Spleen (tissue), 11 donors: ENCODE measurements around the gene CACNA1D. TPM values are rescaled to one million over a fixed set of nuclear protein-coding genes. Genes with fewer than 3 reads are reported as not detected.

Experiments used
- DNase-seq: peaks from one replicate; pipeline ENCODE4 v3.0.0-alpha.2; 2020
- H3K27ac ChIP-seq, 8 donors: fragments of 200-600 bp; sonication (generic) in 7 of 8; 1 replicate in 4 of 8; 2 replicates in 4 of 8; pipeline versions ENCODE4 v1.5.0 to v1.8.0; 2016 to 2021; ENCODE audit warnings: inconsistent platforms in 4 of 8, mild to moderate bottlenecking in 4 of 8, moderate library complexity in 1 of 8
- H3K27me3 ChIP-seq, 7 donors: fragments of 200-600 bp; sonication (generic) in 6 of 7; replicated peaks in 1 of 7; 1 replicate in 4 of 7; 2 replicates in 3 of 7; pipeline versions ENCODE4 v1.5.0 to v1.8.0; 2016 to 2021; ENCODE audit warnings: inconsistent platforms in 3 of 7, mild to moderate bottlenecking in 1 of 7
- H3K36me3 ChIP-seq, 6 donors: fragments of 200-600 bp; sonication (generic) in 5 of 6; 1 replicate in 4 of 6; 2 replicates in 2 of 6; pipeline versions ENCODE4 v1.5.0 to v1.8.0; 2016 to 2021; ENCODE audit warnings: inconsistent platforms in 2 of 6
- H3K4me1 ChIP-seq, 6 donors: fragments of 200-600 bp; sonication (generic) in 5 of 6; 1 replicate in 3 of 6; 2 replicates in 3 of 6; pipeline versions ENCODE4 v1.5.0 to v1.8.0; 2016 to 2021; ENCODE audit warnings: inconsistent platforms in 3 of 6
- H3K4me3 ChIP-seq, 8 donors: fragments of 200-600 bp; sonication (generic) in 7 of 8; 1 replicate in 4 of 8; 2 replicates in 4 of 8; pipeline versions ENCODE4 v1.5.0 to v1.8.0; 2016 to 2021; ENCODE audit warnings: inconsistent platforms in 4 of 8, mild to moderate bottlenecking in 4 of 8, moderate library complexity in 2 of 8
- H3K9me3 ChIP-seq, 8 donors: fragments of 200-600 bp; sonication (generic) in 7 of 8; 1 replicate in 4 of 8; 2 replicates in 4 of 8; pipeline versions ENCODE4 v1.5.0 to v1.8.0; 2016 to 2021; ENCODE audit warnings: inconsistent platforms in 4 of 8
- CTCF ChIP-seq, 11 experiments: fragments of 200-600 bp in 7 of 11; fragments of 450-650 bp in 4 of 11; sonication (generic) in 4 of 11; IDR thresholded peaks in 8 of 11; conservative IDR thresholded peaks in 3 of 11; 1 replicate in 7 of 11; 2 replicates in 4 of 11; pipeline versions ENCODE4 v1.4.0 to v1.8.0; 2016 to 2021; ENCODE audit warnings: antibody characterized with exemption in 11 of 11, inconsistent platforms in 4 of 11, mild to moderate bottlenecking in 1 of 11
- POLR2A ChIP-seq, 3 donors: fragments of 450-650 bp; IDR thresholded peaks; one replicate each; pipeline ENCODE4 v1.5.1; 2017; ENCODE audit warnings: antibody characterized with exemption in 3 of 3, mild to moderate bottlenecking in 1 of 3
- POLR2AphosphoS5 ChIP-seq, 3 donors: sonication (generic); formaldehyde crosslinking; IDR thresholded peaks; one replicate each; pipeline ENCODE4 v1.5.1; 2017; ENCODE audit warnings: antibody characterized with exemption in 3 of 3
- WGBS, 5 donors: extraction: QIAGEN DNeasy Blood & Tissue Kit in 3 of 5; methylation state at CpG; one replicate each; pipeline versions ENCODE4 v1.1.5 to v1.1.7; 2013 to 2018; 5-methylcytosine and 5-hydroxymethylcytosine counted together
- intact Hi-C: fragments of 100-400 bp; cut with DNase I; formaldehyde crosslinking; loops from one replicate; pipeline ENCODE4 v1.15.0; 2023; ENCODE audit warnings: low total_unique reads
- polyA plus RNA-seq, 3 donors: library from polyadenylated mRNA; stranded (reverse); fragments of 200-250 nt; gene quantifications; one replicate each; pipeline ENCODE4 v1.2.1, GENCODE V29; 2013
- total RNA-seq, 7 donors: library from RNA; depleted of rRNA in 3 of 7; stranded (reverse); fragments of >200 nt in 3 of 7; fragmentation: NEBNext Ultra II Directional in 4 of 7; extraction: Animal tissue kit (Norgen Biotek cat#: 25700) in 4 of 7; gene quantifications; one replicate each; pipeline versions ENCODE4 v1.1.0 to v1.2.1, GENCODE V29; 2016 to 2021
- donor health status: healthy with polysubstance abuse.
- donor health status: DM: no; HTN: no; CAD: no; lungs with moderate emphysema.
- donor health status: DM: no; HTN: no; CAD: no.
- donor health status: Bipolar disorder and iron deficiency.
- donor health status: healthy.
- donor health status: DM: no; HTN: no; CAD: no.
- donor health status: DM: yes; HTN: yes; CAD: no.

Gene CACNA1D
- total and polyA plus RNA-seq, 10 donors, result 0.55 to 89.3 (median 19.1) TPM

GRCh38 chr3:53718462-53718861 lies 224.1 kb downstream of the CACNA1D start:
- H3K4me3 ChIP-seq, result no peak overlapping the region
- DNase-seq, result no peak
- no peaks in the 10 kb centered on the region for H3K9me3 ChIP-seq
- peaks cover 0 to 3% (median 0%) of the 10 kb centered on the region in 7 donors for H3K27me3 ChIP-seq
- peaks cover 0 to 5% (median 0%) of the 10 kb centered on the region in 6 donors for H3K36me3 ChIP-seq
- intact Hi-C loops, result no loop called here
- H3K4me1 ChIP-seq, result peaks cover 0 to 21% (median 0%) of the 10 kb centered on the region in 6 donors
- WGBS, 5 donors, result 73 to 91% (median 87%) methylated on average over 16 to 17 of the region's 17 CpGs
- TF ChIP-seq CTCF (IDR thresholded peaks at IDR 0.05 in 8 of 11, conservative IDR thresholded peaks at IDR 0.05 in 3 of 11) (no peak), POLR2AphosphoS5 (IDR thresholded peaks at IDR 0.05) (no peak), POLR2A (IDR thresholded peaks at IDR 0.05) (no peak)
- H3K27ac ChIP-seq, result no peak overlapping the region

GRCh38 chr3:53719796-53720195 lies 225.4 kb downstream of the CACNA1D start:
- H3K9me3 ChIP-seq, result no peaks in the 10 kb centered on the region
- intact Hi-C loops, result no loop called here
- H3K36me3 ChIP-seq, result peaks cover 0 to 9% (median 0%) of the 10 kb centered on the region in 6 donors
- no peak overlapping the region for H3K4me3 ChIP-seq
- peaks cover 0 to 13% (median 0%) of the 10 kb centered on the region in 6 donors for H3K4me1 ChIP-seq
- peaks cover 0 to 7% (median 0%) of the 10 kb centered on the region in 7 donors for H3K27me3 ChIP-seq
- DNase-seq, result no peak
- H3K27ac ChIP-seq, result no peak overlapping the region
- 83 to 91% (median 86%) methylated on average over 6 of the region's 6 CpGs for WGBS, 5 donors
- TF ChIP-seq POLR2AphosphoS5 (IDR thresholded peaks at IDR 0.05) (no peak), POLR2A (IDR thresholded peaks at IDR 0.05) (no peak), CTCF (IDR thresholded peaks at IDR 0.05 in 8 of 11, conservative IDR thresholded peaks at IDR 0.05 in 3 of 11) (no peak)

- H3K4me1 ChIP-seq, result peaks cover 0 to 9% (median 0%) of the 10 kb centered on the region in 6 donors
- TF ChIP-seq POLR2AphosphoS5 (IDR thresholded peaks at IDR 0.05), result no peak
- no peak for TF ChIP-seq POLR2A (IDR thresholded peaks at IDR 0.05)
- no peak for TF ChIP-seq CTCF (IDR thresholded peaks at IDR 0.05 in 8 of 11, conservative IDR thresholded peaks at IDR 0.05 in 3 of 11)
- intact Hi-C loops, result no loop called here
- 54 to 70% (median 63%) methylated on average over 6 of the region's 6 CpGs for WGBS, 5 donors
- no peak for DNase-seq
- no peak overlapping the region for H3K4me3 ChIP-seq
- peaks cover 0 to 9% (median 0%) of the 10 kb centered on the region in 6 donors for H3K36me3 ChIP-seq
- H3K27me3 ChIP-seq, result peaks cover 0 to 7% (median 0%) of the 10 kb centered on the region in 7 donors
- H3K27ac ChIP-seq, result no peak overlapping the region
- no peaks in the 10 kb centered on the region for H3K9me3 ChIP-seq
These were observed 227.0 kb downstream of the CACNA1D start for GRCh38 chr3:53721187-53722119.

- TF ChIP-seq CTCF (IDR thresholded peaks at IDR 0.05 in 8 of 11, conservative IDR thresholded peaks at IDR 0.05 in 3 of 11) (no peak), POLR2AphosphoS5 (IDR thresholded peaks at IDR 0.05) (no peak), POLR2A (IDR thresholded peaks at IDR 0.05) (no peak)
- H3K27me3 ChIP-seq, result peaks cover 0 to 7% (median 0%) of the 10 kb centered on the region in 7 donors
- 84 to 92% (median 86%) methylated on average over 1 to 2 of the region's 2 CpGs for WGBS, 5 donors
These were observed 230.2 kb downstream of the CACNA1D start for GRCh38 chr3:53724566-53724965.

More at GRCh38 chr3:53724566-53724965, 230.2 kb downstream of the CACNA1D start:
- Histone ChIP-seq H3K4me3 (no peak overlapping the region), H3K4me1 (no peaks in the 10 kb centered on the region), H3K9me3 (no peaks in the 10 kb centered on the region), H3K36me3 (peaks cover 0 to 9% (median 0%) of the 10 kb centered on the region in 6 donors), H3K27ac (no peak overlapping the region)
- intact Hi-C loops, result no loop called here
- no peak for DNase-seq
